HG03457 (cell line): ENCODE measurements around the gene PAK6.

Source experiments
- ATAC-seq: cut with Tn5 transposase; IDR thresholded peaks from one replicate; pipeline ENCODE4 v1.9.1; 2021; ENCODE audit warnings: moderate number of reproducible peaks; ENCODE audit not compliant: unreplicated experiment

PAK6 gene

DNA sequence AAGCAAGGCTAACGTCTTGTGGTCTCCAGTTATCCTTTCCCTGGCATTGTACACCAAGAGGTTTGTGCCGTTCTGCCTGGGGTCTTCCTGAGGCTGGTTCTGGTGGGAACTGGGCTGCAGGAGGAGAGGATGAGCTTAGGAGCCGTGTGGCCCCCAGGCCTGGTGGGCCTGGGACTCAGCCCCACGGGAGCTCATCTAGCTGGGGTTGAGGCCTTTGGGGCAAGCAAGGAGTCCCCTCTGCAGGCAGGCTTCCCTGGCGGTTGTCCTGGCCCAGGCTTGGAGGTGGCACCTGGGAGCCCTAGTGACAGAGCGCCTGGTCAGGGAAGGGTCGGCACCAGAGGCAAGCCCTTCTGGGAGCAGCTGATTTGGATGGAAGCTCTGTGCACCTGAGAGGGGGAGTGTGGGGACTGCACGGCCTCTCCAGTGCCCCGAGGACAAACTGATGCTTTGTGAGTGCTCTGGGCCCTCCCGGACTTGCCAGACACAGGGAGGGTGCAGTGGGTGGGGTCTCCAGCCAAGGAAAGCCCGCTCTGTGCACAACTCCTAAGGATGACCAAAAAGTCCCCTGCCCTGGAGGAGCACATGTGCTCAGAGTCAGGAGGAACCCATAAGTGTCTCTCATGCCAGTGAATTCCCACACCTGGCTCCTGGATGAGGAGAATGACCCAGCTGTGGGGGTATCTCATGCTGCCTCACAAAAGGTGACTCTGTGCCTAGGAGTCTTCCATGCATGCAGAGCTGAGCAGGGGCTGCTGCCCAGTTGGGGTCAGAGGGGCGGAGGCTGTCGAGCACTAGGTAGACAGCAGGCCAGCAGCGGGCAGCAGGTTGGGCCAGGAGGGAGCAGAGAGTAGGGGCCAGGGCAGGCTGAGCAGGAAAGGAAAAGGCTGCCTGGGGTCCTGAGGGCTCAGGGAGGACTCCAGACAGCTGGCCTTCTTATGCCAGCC lies 2.7 kb downstream of the PAK6 start:
- no peak for ATAC-seq

DNA sequence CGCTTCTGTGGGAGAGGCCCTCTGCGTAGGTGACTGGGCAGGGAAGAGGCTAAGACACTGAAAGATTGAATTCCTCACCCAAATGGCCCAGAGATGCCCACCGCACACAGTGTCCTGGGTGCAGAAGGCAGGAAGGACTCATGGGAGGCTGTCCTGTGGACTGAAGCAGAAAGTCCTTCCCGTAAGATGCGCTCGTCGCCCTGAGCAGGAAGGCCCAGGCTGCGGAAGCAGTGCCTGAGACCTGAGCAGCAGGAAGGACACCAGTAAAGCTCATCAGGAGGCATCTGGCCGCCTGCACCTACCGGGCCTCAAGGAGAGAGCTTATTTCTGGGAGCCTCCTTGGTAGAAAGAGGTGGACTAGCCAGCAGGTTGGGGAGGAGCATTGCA lies 3.3 kb downstream of the PAK6 start:
- ATAC-seq = no peak

DNA sequence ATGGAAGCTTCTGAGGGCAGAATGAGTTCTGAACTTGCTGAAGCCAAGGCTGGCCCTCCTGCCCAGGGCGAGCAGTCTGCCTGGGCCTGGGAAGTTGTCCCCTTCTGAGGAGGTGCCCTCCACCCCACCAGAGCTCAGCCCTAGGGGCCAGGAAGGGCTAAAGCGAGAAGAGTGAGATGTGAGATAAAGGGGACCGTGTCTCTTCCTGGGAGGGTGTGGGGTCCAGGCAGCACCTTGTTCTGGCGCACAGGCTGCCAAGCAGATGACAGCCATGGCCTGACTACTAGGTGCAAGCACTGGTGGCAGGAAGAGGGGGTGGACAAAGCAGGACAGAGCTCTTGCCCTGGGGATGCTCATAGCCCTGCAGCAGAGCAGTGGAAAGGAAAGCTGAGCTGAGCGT lies 3.7 kb downstream of the PAK6 start:
- no peak for ATAC-seq

DNA sequence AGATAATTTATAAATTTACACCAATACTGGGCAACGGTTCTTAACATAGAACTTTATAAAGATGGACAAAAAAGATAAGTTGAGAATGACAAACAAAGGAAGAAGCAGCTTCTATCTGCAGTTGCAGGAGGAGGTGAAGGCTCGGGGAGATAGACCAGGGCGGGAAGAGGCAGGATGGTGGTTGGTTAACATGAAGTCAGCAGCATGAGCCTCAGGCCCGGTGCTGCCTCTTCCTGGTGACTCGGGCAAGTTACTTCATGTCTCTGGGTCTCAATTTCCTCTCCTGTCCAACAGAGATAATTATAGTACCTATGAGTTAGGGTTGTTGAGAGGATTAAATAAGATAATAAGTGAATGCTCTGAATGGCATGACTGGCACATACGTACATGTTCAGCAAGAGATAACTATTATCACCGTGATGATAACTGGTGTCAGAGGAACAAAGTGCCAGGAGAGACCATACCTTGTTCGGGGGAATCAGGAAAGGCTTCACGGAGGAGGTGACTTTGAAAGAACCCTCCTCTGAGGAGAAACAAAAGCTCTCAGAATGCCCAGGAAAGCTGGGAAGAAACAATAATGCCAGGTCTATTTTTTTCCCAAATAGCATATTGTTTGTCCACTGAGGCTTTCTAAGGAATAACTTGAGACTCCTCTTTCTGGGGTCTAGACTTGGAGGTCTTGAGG lies 4.4 kb downstream of the PAK6 start:
- ATAC-seq = no peak

DNA sequence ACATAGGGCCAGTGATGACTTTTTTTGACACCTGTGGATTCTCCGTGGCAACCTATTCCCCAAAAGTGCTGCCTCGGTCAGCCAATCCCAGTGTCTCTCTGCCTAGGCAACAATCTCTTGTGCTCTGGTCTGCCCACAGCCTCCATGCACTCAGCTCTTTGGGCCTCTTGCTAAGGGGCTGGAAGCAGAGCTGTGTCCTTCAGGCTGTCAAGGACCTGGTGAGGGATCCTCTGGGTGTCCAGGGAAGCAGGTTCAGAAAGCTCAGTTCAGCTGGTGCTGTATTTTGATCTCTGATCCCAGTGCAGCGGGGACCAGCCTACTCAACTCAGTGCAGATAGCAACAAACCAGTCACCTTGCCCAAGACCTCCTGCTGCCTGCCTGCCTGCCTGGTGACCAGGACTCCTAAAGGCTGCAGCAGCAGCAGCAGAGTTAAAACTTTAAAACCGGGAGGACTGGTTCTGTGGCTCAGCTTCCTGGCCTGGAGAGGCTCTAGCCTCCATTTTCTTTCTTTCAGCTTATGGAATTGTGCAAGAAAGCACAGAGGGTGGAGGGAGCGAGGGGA lies 6.2 kb downstream of the PAK6 start:
- no peak for ATAC-seq

DNA sequence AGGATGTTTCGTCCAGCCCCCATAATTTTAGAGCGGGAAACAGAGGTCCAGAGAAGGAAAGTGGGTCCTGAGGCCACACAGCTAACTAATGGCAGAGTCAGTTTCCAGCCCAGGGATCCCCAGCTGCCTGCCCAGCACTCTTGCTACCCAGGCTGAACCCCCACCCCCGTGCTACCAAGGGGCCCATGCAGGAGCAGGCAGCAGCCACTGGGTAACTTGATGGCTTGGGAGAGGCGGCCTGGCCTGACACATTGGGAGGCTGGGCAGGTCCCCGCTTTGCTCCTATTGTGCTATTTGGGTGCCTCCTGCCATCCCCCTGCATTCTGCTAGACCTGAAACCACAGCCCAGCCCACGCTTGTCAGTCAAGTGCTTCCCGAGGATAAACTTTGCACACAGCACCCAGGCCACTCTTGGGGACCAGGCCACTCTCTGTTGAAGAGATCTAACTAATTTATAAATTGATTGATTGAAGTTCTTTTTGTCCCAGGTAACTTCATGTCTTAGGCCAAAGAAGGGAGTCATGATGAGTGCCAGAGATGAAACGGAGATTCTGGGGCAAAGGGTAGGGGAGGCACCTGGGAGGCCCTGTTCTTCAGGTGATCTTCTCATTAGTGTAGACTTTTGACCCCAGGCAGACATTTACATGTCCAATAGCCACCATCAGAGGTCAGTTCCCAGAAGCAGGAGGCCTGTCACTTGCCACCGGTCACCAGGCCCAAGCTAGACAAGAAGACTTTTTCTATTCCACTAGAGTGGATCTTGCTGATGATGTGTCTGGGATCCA lies 7.0 kb downstream of the PAK6 start:
- no peak for ATAC-seq

DNA sequence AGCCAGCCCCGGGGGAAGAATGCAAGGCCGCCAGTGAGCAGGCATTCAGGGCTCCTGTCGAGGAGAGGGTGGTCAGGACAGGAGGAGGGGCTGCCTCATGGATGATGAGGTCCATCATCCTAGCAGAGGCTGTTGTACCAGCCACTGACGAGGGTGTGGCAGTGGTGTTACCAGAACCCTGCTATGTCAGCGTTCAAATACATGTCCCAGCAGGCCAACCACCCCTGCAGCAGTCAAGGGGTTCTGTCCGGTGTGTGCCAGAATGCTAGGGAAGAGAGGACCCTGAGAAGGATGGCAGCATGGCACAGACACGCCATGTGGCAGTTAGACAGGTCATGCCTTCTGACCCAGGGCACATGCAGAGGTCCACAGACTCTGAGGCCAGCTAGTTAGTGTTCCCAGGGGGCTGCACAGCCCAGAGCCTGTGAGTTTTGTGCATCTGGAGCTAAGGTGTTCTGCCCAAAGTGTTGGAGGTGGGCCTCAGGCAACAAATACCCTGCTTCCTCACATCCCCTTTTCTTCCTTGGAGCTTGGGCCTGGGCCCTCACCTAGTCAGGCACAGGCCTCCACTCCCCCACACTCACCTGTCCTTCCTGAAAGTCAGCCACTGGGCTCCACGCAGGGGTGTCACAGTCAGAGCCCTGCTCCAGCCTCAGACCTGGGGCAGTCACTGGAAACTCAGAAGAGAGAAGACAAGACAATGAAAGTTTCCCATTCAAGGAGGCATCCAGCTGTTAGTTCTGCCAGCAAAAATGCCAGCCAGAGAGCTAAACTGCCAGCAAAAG lies 7.8 kb downstream of the PAK6 start:
- ATAC-seq = no peak

DNA sequence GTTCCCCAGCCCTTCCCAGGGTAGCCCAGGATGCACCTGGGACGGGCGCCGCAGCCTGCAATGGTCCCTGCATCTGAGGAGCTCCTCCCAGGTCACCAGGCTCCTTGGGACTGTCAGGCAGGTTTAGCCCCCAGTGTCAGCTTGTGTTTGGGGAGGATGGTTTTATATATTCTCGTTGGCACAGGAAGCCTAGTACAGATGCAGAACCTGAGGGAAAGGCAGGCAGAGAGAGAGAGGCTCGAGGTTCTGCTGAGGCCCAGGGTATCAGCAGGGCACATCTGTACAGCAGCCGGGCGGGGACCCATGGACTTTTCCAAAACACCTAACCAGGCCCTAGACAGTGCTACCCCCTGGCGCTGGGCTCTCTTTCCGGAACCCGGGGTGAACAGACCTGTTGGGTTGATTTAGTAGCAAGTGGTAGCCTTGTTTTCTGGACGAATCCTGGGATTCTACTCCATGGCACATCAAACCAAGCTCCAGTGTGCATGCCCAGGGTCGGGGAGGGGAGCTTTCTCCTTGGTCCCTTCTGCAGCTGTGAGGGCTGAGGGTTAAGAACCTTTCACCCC lies 8.6 kb downstream of the PAK6 start:
- no peak for ATAC-seq

DNA sequence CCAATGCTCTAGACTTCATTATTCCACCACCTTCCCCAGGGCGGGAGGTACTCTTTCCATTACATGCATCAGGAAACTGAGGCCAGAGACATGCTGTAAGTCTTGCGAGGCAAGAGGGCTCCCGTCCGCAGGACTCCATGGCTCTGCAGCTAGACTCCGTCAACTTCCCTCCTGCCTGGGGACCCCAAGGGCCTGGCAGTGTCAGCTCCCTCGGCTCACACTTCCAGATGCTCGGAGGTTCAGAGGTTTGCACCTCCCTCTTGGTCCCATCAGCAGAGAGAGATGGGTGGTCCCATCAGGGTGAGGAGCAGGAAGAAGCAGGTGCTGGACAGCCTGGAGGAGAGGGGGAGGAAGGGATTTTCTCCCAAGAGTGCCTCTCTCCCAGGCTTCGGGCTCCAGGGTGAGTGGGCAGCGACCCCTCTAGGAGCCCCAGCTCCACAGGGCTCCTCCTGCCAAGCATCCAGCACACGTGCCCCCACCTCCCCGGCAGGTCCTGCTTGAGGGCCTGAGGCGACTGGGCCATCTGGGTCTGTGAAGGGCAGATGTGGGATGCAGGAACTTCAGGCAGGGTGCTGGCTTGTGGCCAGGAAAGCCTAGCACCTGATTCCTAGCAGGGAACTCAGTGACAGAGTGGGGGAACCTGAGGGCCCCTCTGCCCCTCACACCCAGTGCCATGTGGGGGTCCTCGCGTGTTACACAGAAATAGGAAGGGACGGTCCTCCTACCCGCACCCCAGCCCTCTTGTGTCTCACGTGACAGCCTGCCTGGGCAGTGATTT lies 9.3 kb downstream of the PAK6 start:
- ATAC-seq = no peak

DNA sequence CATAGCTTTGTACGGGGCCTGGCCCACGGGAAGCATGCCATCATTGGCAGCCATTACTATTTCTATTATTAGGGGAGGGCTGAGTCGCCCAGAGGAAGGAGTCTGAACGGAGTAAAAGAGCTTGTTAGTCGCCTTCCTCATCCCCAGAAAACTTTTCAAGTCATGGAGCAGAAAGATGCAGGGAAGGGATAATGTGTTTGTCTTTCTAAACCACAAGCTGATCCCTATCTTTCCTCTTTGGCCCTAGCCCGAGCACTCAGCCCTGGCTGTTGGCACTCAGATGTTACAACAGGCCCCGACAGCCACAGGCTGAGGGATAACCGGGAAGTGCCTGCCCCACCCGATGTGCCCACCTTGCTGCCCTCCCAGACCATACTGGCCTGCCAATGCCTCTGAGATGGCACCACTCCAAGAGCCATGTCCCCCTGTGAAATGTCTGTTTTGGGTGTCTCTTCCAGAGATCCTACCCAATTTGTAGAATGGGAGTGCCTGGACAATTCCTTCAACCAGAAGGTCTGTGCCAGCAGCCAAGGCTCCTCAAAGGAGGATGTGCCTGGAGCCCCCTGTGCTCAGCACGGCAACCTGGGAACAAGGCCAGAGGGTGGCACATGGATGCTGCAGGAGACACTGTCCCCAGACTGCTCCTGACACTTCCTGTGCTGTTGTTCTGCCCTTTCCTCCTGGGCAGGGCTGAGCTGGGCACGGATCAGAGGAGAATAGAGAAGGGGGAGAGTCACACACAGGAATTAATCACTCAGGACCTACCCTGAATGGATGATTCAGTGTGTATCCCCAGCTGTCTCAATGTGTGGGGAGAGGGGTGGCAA lies 10.8 kb downstream of the PAK6 start:
- no peak for ATAC-seq

DNA sequence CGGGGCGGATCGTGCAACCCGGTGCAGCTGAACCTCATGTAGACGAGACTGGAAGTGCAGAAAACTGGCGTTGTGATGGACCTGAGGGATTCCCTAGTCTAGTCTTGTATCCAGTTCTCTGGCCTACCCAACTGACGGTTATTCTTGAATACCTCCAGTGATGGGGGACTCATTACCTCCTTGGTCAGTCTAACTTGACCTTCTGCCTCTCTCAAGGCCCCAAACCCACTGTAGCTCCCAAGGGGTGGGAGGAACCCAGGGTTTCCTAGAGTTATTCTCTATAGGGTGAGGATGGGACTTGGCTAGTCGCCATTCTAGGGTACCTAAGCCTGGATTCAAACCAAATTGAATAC lies 11.4 kb downstream of the PAK6 start:
- ATAC-seq = no peak

DNA sequence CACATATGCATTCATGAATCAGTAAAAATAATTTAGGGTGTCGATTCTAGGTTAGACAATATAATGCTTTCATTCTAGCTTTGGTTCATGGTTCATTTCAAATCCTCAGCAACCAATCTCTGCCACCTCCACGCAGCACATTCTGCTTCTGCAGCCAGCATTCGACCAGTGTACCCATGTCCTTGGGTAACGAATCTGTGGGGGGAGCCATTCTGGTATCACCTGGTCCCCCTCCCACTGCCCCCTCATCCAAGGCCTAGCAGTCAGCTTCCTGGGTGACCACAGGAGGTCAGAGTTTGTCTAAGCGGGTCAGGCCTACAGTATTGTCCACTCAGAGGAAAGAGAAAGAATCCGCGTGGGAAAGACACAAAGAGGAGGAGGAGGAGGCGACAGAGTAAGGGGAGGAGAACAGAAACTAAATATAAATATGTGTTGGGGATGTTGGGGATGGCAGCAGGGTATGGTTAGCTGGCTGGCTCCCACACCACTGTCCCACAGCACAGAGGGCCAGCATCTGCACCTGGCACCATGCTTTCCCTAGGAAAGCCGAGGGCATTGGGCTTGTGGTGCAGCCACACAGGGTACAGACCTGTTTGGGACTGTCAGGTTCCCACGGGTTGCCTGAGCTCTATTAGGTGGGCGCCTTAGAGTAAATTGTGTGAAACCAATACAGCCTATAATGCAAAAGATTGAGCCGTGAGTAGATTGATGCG lies 12.1 kb downstream of the PAK6 start:
- no peak for ATAC-seq

DNA sequence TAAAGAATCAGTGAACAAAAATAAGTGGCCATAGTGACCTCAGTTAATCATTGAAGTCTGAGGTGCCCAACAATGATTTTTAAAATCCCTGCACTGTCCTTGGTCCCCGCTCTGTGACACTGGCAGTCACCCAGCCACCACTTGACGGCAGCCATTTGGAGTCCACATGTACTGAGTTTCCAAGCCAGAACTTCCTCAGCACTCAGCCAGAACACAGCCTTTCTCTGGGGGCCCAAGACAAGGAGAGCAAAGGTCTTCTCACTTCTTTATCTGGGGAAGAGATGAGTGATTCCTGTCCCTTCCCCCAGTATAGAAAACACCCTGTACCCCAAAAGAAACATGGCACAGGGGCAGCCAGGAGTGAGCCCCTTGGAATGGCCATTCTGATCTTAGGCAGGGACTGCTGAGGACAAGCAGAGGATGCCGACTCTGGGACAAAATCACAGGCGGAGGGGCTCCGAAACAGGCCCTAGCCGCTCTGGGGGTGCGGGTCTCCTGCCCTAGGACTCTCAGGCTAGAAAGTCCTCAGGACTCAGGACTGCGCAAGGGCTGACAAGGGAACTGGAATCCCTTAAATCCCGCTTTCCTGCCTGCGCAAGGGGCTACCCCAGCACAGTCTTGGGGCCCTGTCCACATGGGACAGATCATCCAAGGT lies 12.8 kb downstream of the PAK6 start:
- no peak for ATAC-seq

DNA sequence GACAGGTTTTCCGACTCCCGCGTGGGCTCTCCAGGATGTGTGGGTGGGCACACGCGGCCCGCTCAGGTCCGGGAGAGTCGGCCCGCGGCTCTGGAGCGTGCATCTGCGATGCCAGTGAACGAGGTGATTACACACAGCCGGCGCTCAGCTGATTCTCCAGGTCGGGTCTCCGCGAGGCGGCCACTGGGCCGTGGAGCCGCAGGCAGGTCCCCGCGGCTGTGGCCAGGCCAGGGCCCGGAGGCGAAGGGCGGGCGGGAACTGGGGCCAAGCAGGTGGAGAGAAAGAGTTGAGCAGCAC lies 13.2 kb downstream of the PAK6 start:
- ATAC-seq = no peak

DNA sequence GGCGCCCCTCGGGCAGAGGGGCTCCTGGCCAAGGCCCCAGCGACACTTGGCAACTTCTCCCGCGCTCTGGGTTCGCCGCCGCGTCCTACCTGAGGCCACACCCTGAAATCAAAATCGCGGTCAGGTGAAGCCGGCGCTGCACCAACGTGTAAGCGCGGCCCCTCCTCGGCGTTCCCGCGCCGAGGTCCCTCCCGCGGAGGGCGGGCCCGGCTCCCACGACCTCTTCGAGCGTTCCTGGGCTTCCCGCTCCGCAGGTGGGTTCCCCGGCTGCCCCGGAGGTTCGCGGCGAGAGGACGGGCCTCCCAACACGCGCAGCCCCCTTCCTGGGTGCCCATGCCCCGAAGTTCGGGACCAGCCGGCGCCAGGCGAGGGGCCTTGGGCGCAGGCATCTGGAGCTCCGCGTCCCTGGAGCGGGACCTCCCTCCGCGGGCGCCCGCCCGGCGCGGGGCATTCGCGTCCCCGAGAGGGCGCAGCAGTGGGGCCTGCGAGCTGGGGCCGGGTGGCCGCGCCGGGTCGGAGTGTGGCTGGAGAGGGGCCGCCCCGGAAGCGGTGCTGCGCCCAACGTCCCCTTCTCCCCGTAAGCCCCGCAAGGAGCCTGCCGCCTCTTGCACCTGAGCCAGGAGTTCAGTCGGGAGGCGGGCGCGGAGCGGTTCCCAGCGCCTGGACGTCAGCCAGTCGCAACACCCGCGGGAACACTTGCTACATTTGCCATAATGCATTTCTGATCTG lies 13.7 kb downstream of the PAK6 start:
- ATAC-seq = no peak

DNA sequence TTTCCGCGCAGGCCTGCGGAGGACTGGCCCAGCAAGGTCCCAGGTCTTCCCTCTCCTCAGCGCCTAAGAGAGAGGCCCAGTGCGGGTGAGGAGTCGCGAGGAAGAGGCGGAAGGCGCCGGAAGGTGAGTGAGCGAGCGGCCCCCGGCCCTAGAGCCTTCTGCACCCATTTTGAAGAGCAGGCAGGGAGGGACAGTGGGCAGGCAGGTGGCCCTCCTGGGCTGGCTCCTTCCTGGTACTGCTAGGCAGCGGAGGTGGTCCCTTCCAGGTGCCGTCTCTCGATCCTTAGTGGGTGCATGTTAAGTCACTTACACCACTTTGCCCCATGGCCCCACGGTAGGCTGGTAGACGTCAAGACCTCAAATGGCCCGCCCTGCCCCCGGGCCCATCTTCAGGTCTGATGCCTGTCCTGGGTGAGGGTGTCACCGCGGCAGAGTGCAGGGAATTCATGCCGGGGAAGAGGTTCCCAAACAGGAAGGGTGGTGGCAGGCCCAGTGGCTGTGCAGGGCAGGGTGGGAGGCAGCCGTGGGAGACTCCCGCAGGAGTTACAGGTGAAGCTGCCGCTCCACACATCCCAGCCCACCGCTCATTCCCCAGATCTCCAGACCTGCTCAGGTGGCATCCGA lies 14.4 kb downstream of the PAK6 start:
- no peak for ATAC-seq

DNA sequence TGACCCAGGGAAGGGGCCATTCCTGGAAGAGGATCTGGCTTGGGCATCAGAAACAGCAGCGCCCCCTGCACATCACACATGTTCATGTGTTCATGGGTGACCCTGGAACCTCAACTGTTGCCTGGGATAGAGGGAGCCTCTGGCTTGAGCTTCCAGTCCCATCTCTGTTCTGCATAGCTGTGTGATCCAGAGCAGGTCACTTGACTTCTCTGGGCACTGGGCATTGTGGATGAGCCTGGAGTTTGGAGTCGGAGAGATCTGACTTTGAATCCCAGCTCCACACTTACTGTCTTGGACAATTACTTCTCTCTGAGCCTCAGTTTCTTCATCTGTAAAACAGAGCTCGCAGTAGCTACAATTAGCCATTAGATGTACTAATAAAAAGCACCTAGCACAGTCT lies 15.6 kb downstream of the PAK6 start:
- no peak for ATAC-seq
